K562 (cell line): ENCODE data around the gene PSMD11. TPM values are rescaled to one million over a fixed set of nuclear protein-coding genes. Genes with fewer than 3 reads are reported as not detected.

Experiments used
- ATF3 ChIP-seq, 2 experiments: fragments of 450-650 bp in 1 of 2; sonication (generic) in 1 of 2; formaldehyde crosslinking in 1 of 2; IDR thresholded peaks in 1 of 2; conservative IDR thresholded peaks in 1 of 2; 2 replicates each; pipeline versions ENCODE4 v1.6.1 to v1.8.1; 2016 to 2023; ENCODE audit warnings: mild to moderate bottlenecking in 2 of 2, moderate library complexity in 2 of 2, inconsistent platforms in 1 of 2, missing genetic modification reagents in 1 of 2
- ATF4 ChIP-seq: fragments of 450-650 bp; formaldehyde crosslinking; IDR thresholded peaks from 2 replicates; pipeline ENCODE4 v1.4.0; 2022; ENCODE audit warnings: mild to moderate bottlenecking, moderate library complexity
- ATF6 ChIP-seq: sonication (generic); formaldehyde crosslinking; IDR thresholded peaks from 2 replicates; pipeline ENCODE4 v1.4.0; 2020; ENCODE audit warnings: mild to moderate bottlenecking, missing genetic modification reagents
- DMBX1 ChIP-seq: fragments of 250-450 bp; sonication (Bioruptor Pico); IDR thresholded peaks from 2 replicates; pipeline ENCODE4 v1.8.0; 2022; ENCODE audit warnings: inconsistent platforms, mild to moderate bottlenecking, moderate library complexity, borderline replicate concordance
- EGR1 ChIP-seq: fragments of 450-650 bp; conservative IDR thresholded peaks from 2 replicates; pipeline ENCODE4 v1.6.1; 2017; ENCODE audit warnings: mild to moderate bottlenecking
- EZH2 ChIP-seq: IDR thresholded peaks from 2 replicates; pipeline ENCODE4 v1.6.1; 2012; ENCODE audit warnings: low read depth, mild to moderate bottlenecking, inconsistent platforms, low read length, borderline replicate concordance
- HIVEP1 ChIP-seq: fragments of 250-450 bp; sonication (Bioruptor Pico); IDR thresholded peaks from 2 replicates; pipeline ENCODE4 v1.4.0; 2020; ENCODE audit warnings: mild to moderate bottlenecking
- IFI16 ChIP-seq: fragments of 250-450 bp; sonication (Bioruptor Pico); IDR thresholded peaks from 2 replicates; pipeline ENCODE4 v2.1.2; 2022; ENCODE audit warnings: mild to moderate bottlenecking, inconsistent platforms
- JUNB ChIP-seq: fragments of 450-650 bp; formaldehyde crosslinking; conservative IDR thresholded peaks from 2 replicates; pipeline ENCODE4 v1.4.0; 2020; ENCODE audit warnings: mild to moderate bottlenecking
- KDM1A ChIP-seq, 2 experiments: fragments of 450-650 bp; IDR thresholded peaks; 2 replicates each; pipeline ENCODE4 v1.6.1; 2016; ENCODE audit warnings: mild to moderate bottlenecking in 2 of 2
- NFE2 ChIP-seq: IDR thresholded peaks from 2 replicates; pipeline ENCODE4 v1.6.1; 2014; ENCODE audit warnings: antibody characterized with exemption, low read depth
- NFIX ChIP-seq: fragments of 250-450 bp; sonication (Bioruptor Pico); IDR thresholded peaks from 2 replicates; pipeline ENCODE4 v1.4.0; 2020; ENCODE audit warnings: low read depth, mild to moderate bottlenecking, moderate library complexity
- NR0B1 ChIP-seq: fragments of 450-650 bp; IDR thresholded peaks from one replicate; pipeline ENCODE4 v1.6.1; 2018; ENCODE audit warnings: mild to moderate bottlenecking, moderate library complexity; ENCODE audit not compliant: partially characterized antibody
- NR2C1 ChIP-seq, 2 experiments: fragments of 450-650 bp; IDR thresholded peaks; 2 replicates each; pipeline ENCODE4 v1.6.1; 2017; ENCODE audit warnings: mild to moderate bottlenecking in 2 of 2, antibody characterized with exemption in 1 of 2, inconsistent platforms in 1 of 2, missing compliant biosample characterization in 1 of 2, missing genetic modification characterization in 1 of 2
- NRF1 ChIP-seq, 2 experiments: fragments of 450-650 bp; IDR thresholded peaks in 1 of 2; conservative IDR thresholded peaks in 1 of 2; 2 replicates each; pipeline ENCODE4 v1.6.1; 2014; ENCODE audit warnings: mild to moderate bottlenecking in 2 of 2
- POLR2H ChIP-seq: IDR thresholded peaks from 2 replicates; pipeline ENCODE4 v1.6.1; 2016; ENCODE audit warnings: missing genetic modification characterization, low read depth, mild to moderate bottlenecking, control low read depth, missing compliant biosample characterization, moderate library complexity
- RNF219 ChIP-seq: fragments of 250-450 bp; sonication (Bioruptor Pico); IDR thresholded peaks from 2 replicates; pipeline ENCODE4 v1.5.0; 2022; ENCODE audit warnings: mild to moderate bottlenecking
- SP1 ChIP-seq: sonication (generic); formaldehyde crosslinking; IDR thresholded peaks from 2 replicates; pipeline ENCODE4 v1.8.1; 2022; ENCODE audit warnings: mild to moderate bottlenecking, missing genetic modification reagents
- U2AF1 ChIP-seq: fragments of 200-400 bp; formaldehyde crosslinking; optimal IDR thresholded peaks from 2 replicates; pipeline ENCODE3; 2017; ENCODE audit warnings: mild to moderate bottlenecking, low read depth, low read length, moderate library complexity
- ZFX ChIP-seq: sonication (generic); formaldehyde crosslinking; IDR thresholded peaks from 2 replicates; pipeline ENCODE4 v1.8.0; 2022; ENCODE audit warnings: mild to moderate bottlenecking, missing genetic modification reagents, moderate library complexity
- polyA plus RNA-seq, 8 experiments: library from polyadenylated mRNA; depleted of rRNA in 4 of 8; stranded (reverse) in 5 of 8; unstranded in 3 of 8; fragments of >200 nt; fragmentation: Nextera tagmentation in 2 of 8; fragmentation: Illumina TruSeq in 1 of 8; extraction: Ambion mirVana in 2 of 8; extraction: Trizol in 1 of 8; gene quantifications; 2 replicates each; pipeline versions ENCODE4 v1.2.1 to v1.2.3, GENCODE V29; 2011 to 2014; ENCODE audit warnings: inconsistent platforms in 1 of 8, missing spikeins in 1 of 8
- total RNA-seq, 7 experiments: library from RNA; depleted of rRNA in 6 of 7; stranded (reverse); fragments of >200 nt in 6 of 7; fragmentation: Illumina TruSeq in 2 of 7; extraction: Trizol in 2 of 7; gene quantifications; 2 replicates each; pipeline versions ENCODE4 v1.2.1 to v1.2.3, GENCODE V29; 2011 to 2021; ENCODE audit warnings: low replicate concordance in 1 of 7

Gene PSMD11
- total and polyA plus RNA-seq, 9 of the 15 experiments (the other 6 are each of a cell fraction or from before 2014, with no cell fraction given), result 104 to 378 (median 158) TPM

- TF ChIP-seq RNF219 (CRISPR knock-in tag), result no peak
- 0 out of 2 replicates have a peak, but pooled peaks have one; percentile 26 for TF ChIP-seq POLR2H (tag)
- no peak for TF ChIP-seq NRF1 (conservative IDR thresholded peaks at IDR 0.05 in 1 of 2, IDR thresholded peaks at IDR 0.05 in 1 of 2)
- TF ChIP-seq ATF6 (CRISPR knock-in tag), result no peak
- no peak for TF ChIP-seq U2AF1
- no peak for TF ChIP-seq NR0B1
- no peak for TF ChIP-seq NR2C1 (IDR thresholded peaks at IDR 0.05)
- TF ChIP-seq NR2C1 (tag; IDR thresholded peaks at IDR 0.05), result no peak
- no peak for TF ChIP-seq EZH2
- no peak for TF ChIP-seq EGR1
- TF ChIP-seq JUNB (CRISPR knock-in tag), result no peak
- no peak for TF ChIP-seq ATF4
- TF ChIP-seq SP1 (CRISPR knock-in tag), result no peak
- 0 out of 2 replicates have a peak, but pooled peaks have one; percentile 16 for TF ChIP-seq ATF3 (IDR thresholded peaks at IDR 0.05)
- TF ChIP-seq ATF3 (CRISPR knock-in tag; conservative IDR thresholded peaks at IDR 0.05), result no peak
- peak; percentile 93 for TF ChIP-seq NFE2
- no peak for TF ChIP-seq HIVEP1 (CRISPR knock-in tag)
- TF ChIP-seq ZFX (CRISPR knock-in tag), result no peak
- TF ChIP-seq NFIX, result no peak
- no peak for TF ChIP-seq DMBX1
- TF ChIP-seq KDM1A (IDR thresholded peaks at IDR 0.05), result 0 out of 4 replicates have a peak, but pooled peaks of 1 of the 2 experiments have one; percentile 13
- no peak for TF ChIP-seq IFI16 (CRISPR knock-in tag)
These were observed 1.7 kb downstream of the PSMD11 start (continued) for GRCh38 chr17:32445971-32446370.
